ENCODE measurements around the gene CD248.
"Not testable (repeated sequence)": the region's sequence is repeated elsewhere in the genome, so short reads cannot be mapped to it uniquely, and the experiment has no call there.

Gene CD248

DNA sequence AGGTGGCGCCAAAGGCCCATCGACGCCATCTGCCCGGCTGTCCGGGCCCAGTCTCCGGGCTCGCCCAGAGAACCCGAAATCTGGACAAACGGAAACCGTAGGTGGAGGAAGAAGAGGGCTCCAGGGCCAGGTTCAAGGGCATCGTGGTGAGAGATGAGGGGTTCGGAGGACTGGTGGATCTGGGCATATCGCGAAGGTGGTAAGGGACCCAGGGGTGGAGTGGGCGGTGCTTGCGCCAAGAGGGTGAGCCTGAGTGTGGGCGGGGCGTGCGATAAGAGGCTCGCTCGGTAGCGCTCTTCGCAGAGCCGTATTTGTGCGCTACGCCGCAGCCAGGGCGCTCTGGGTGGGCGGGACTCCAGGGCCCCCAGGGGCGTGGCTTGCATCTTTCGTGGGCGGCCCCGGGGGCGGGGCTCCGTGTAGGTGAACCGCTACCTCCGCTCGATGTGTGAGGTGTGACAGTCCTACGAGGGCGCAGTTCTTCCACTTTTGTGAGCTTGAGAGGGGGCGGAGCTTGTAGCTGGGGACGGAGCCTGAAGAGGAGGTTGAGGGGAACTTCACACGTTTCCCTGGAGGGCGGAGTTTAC lies 4.8 kb downstream of the CD248 start:
- peak; percentile 99 for DNase-seq

DNA sequence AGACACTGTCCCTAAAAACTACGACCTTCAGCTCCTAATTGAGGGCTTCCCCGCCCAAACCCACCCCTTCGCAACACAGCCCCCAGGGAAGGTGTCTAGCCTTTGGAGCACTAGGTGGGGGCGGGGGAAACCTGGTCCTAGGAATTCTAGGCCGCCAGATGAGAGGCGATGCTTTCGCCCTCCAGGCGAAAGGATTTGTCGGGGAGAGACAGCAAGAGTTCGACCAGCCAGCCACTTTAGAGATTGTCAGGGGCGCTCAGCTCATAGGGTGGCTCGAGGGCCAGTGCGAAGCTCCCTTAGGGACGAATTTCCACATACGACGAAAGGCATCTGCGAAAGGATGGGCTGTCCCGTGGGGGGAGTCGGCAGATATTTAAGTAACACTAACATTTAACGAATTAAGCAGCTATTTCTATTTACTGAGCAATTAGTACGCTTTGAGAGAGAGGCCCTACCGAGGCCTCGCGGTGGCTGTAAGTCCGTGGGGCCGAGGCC lies 5.3 kb downstream of the CD248 start:
- DNase-seq = no peak

DNA sequence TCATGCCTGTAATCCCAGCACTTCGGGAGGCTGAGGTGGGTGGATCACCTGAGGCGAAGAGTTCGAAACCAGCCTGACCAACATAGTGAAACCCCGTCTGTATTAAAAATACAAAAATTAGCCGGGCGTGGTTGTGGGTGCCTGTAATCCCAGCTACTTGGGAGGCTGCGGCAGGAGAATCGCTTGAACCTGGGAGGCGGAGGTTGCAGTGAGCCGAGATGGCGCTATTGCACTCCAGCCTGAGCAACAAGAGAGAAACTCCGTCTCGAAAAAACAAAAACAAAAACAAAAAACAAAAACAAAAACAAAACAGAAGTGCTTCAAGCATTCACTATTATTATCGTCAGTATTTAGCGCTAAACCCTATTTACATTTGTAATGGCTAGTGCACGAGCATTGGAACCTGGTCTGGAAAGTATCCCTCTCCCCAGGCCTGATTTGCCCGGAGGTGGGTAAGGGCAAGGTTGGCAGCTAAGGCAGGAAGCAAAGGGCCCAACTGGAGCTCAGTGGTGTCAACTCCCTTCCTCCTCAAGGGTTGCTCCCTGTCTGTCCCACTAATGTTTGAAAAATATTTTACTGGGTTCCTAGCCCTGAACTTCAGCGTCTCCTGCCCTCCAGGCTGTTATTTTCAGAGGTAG lies 5.9 kb downstream of the CD248 start:
- not testable (repeated sequence) for DNase-seq

DNA sequence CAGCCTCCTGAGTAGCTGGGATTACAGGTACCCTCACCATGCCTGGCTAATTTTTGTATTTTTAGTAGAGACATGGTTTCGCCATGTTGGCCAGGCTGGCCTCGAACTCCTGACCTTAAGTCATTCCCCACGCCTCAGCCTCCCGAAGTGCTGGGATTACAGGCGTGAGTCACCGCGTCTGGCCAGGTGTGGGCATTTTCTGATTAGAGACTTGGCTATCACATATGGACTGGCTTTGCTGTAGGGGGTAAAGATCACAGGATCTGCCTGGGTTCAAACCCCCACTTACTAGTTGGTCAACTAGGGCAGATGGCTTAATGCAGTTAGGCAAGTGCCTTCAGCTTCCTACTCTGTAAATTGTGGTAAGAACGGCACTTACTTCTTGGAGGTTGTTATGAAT lies 6.5 kb downstream of the CD248 start:
- DNase-seq = no peak

DNA sequence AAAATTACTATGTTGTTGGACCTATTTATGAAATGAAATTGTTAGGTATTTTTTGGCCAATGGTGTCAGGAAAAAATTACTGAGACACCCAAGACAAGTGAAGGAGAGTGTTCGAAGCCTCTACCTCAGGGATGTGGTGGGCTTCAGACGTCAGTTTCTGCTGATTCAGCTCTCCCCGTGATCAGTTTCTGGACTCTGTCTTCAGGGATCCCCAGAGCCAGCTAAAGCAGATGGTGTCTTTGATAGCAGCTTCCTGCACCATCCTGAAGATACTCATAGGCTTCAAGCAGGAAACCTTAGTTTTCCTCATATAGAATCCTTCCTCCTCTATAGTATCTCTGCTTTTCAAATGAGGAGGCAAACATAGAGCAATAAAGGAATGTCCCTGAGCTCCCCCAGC lies 7.4 kb downstream of the CD248 start:
- DNase-seq = no peak

DNA sequence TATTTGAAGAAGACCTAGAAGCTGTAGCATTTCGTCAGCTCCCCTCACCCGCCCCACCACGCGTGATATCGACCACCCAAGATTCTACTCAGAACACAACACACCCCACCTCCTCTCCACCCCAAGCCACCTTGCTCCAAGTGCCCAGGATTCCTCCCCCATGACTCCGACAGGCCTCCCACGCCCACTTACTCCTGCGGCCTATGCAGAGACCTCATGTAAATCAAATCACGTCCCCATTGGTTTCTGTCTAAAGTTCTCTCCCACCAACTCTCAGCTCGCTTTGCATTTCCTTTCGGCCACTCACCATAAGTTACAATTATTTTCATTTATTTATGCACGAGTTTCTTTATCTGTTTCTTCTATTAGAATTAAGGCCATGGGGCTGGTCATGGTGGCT lies 14.2 kb downstream of the CD248 start:
- DNase-seq = no peak

DNA sequence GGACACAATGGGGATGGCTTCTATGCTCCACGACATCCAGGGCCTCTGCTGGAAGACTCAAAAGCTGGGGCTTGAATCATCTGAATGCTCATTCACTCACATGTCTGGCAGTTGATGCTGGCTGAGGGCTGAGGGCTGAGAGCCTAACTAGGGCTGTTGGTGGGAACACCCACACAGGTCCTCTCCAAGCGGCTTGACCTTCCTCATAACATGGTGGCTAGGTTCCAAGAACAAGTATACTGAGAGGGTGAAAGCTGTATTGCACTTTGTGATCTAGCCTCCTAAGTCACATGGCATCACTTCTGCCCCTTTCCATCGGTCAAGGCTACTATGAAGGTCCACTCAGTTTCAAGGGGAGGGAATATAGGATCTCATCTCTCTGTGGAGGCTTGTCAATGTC lies 17.7 kb downstream of the CD248 start:
- DNase-seq = no peak

DNA sequence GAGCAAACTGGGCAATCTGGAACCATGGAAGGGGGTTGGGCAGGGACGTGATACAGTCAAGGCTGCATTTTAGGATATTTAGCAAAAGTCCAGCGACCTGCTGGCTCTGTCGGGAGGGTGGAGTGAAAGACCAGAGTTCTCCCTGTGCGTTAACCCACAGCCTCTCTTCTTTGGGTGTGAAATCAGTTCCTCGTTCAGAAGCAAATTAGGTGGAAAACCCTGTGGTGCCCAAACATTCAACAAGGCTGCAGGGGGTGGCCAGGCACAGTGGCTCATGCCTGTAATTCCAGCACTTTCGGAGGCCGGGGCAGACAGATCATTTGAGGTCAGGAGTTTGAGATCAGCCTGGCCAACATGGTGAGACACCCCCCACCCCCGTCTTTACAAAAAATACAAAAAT lies 19.2 kb downstream of the CD248 start:
- no peak for DNase-seq

DNA sequence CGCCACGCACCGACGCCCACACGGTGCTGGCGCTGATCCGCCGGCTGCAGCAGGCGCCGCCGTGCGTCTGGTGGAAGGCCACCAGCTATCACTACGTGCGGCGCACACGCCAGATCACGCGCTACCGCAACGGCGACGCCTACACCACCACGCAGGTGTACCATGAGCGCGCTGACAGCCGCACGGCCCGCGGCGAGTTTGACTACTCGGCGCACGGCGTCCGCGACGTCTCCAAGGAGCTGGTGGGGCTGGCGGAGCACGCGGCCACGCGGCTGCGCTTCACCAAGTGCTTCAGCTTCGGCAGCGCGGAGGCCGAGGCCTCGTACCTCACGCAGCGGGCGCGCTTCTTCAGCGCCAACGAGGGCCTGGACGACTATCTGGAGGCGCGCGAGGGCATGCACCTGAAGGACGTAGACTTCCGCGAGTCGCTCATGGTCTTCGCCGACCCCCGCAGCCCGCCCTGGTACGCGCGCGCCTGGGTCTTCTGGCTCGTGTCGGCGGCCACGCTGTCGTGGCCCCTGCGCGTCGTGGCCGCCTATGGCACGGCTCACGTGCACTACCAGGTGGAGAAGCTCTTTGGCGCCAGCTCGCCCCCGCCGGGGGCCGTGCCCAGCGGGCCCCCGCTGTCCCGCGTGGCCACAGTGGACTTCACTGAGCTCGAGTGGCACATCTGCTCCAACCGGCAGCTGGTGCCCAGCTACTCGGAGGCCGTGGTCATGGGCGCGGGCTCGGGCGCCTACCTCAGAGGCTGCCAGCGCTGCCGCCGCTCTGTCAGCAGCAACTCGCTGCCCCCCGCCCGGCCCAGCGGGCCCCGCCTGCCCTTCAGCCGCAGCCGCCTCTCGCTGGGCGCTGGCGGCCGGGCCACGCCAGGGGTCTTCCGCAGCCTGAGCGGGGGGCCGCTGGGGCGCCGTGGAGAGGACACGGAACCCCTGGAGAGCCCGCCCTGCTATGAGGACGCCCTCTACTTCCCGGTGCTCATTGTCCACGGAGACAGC lies 21.9 kb downstream of the CD248 start:
- no peak for DNase-seq

DNA sequence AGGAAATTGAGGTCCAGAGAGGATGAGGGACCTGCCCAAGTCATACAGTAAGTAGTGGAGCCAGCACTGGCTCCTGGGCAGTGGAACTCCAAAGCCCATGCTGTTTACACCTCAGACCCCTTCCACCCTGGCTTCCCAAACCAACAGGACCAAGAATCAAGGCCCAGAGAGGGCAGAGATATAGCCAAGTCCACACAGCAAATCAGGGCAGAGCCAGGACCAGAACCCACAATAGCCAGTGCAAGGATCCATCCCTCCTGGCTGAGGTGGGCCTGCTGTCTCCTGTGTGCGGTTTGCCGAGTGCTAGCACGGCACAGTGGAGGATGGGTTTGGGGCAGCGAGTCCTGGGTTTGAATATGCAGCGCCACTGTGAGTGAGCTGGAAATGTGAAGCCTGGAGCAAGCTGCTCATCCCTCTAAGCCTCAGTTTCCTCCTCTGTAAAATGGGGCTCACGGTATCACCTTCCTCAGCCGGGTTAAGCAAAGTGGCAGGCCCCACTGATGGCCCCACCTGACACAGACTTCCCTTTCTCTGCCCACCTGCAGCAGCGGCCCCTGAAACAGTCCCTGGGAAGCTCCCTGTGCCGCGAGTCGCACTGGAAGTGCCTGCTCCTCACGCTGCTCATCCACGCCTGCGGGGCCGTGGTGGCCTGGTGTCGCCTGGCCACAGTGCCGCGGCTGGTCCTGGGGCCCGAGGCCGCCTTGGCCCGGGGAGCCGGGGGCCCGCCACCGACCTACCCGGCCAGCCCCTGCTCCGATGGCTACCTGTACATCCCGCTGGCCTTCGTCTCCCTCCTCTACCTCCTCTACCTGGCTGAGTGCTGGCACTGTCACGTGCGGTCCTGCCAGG lies 22.8 kb downstream of the CD248 start:
- no peak for DNase-seq

DNA sequence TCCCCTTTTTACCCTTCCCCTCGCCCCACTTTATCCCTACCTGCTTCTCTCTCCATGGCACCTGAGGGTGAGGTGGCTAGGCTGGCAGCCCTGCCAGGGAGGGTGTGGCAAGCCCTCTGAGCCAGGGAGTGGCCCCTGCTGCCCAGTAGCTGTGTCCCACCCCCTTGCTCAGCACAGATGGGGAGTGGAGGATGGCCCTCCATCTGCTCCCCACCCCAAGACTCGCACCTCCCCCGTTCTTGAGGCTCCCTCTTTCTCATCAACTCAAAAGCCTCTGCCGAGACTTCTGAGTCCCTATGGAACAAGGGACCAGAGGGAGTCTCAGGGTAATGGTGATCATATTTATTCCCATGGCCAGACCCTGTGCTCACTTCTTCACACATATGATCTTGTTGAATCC lies 23.5 kb downstream of the CD248 start:
- DNase-seq = no peak

DNA sequence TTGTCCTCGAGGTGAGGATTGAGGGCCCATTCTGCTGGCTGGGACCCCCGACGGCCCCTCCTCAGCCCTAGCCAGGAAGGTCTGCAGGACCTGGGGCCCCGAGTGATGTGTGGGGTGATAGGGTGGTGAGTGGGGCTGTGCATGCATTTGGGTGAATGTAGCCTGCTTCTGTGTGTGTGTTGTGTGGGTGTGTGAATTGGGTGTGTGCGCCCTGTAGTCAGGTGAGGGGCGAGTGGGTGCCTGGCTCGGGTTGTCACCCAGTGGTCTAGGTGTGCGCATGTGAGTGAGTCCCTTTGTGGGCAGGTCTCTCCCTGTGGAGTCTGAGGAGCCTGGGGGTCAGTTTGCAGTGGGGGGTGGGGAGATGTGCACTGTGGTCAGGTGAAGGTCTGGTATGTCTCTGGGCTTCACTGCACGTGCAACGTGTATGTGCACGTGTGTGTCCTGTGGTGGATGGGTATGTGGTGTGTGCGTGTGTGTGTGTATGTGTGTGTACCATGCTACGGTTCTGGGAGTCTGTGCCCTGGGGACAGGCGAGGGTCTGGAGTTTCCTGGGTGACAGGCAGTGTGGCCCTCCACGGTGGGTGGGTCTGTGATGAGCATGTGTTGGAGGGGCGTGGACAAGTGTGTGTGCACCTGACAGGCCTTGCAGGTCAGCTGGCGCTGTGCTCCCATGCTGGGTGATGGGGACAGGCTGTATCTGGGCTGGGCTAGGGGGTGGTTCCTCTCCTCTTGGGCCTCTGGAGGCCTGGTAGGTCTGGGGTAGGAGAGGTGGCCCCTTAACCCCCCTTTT lies 24.1 kb downstream of the CD248 start:
- no peak for DNase-seq

DNA sequence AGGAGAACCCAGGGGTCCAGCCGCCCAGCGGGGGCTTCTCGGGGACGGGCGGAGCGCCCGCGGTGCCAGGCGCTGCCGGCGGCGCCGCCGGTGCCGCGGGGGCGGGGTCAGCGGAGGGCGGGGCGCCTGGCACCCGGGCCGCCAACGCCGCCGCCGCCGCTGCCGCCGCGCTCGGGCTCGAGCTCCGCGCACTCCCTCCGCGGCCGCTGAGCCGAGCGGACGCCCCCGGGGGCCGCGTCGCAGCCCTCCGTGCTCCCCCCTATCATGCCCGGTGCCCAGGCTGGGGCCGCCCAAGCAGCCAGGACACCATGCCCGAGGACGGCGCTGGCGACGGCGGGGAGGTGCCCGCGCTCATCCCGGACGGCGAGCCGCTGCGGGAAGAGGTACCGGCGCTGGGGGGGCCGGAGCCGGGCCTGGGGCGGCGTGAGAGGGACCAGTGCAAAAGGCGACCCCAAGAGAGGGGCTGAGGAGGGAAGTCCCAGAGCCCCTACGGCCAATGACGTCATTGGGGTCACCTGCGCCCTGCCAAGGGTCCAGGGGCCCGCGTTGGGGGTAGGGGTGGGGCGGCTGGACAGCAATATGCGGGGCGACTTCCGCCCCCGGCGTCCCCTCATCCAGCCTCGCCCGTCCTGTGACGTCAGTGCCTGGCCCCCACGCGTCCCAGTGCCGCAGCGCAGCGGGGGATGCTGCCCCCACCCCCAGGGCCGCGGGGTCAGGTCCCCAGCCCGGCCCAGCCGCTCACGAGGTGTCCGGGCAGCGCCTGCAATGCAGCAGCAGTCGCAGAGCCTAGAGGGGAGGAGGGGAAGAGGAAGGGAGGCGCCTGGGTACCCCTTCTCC lies 24.9 kb downstream of the CD248 start, which contains the start of gene TMEM151A:
Gene TMEM151A, plus strand, starts transcription at position 189 of the 837 bp plus-strand sequence. Its CDS starts 120 bp downstream, at position 309.
- no peak for DNase-seq

DNA sequence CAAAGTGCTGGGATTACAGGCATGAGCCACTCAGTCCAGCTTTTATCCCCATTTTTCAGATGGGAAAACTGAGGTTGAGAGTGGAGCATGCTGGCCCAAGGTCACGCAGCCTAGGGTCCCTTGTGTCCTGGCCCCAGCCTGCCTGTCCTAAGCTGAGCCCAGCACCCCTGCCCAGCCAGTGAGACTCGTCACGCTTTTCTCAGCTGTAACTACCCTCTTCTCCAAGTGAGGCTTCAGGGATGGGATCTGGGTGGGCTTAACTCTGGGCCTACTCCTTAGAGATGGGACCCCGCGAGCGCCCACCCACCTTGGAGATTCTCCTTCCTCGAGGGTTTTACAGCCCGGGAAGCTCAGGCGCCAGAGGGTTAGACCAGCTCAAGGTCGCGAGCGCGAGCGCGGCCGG lies 25.5 kb downstream of the CD248 start:
- DNase-seq = no peak

DNA sequence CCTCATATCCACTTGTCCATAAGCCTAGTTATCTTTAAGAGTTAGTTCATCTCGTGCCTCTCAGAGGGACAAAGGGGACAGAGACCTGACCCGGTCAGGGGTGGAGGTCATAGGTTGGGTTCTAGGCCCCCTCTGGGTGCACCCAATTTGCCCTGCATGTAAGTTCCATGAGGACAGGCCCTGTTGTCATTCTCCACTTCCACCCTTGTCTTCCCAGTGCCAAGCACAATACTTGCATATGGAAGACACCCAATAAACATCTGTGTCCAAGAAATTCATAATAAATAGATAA lies 26.6 kb downstream of the CD248 start:
- DNase-seq = no peak

DNA sequence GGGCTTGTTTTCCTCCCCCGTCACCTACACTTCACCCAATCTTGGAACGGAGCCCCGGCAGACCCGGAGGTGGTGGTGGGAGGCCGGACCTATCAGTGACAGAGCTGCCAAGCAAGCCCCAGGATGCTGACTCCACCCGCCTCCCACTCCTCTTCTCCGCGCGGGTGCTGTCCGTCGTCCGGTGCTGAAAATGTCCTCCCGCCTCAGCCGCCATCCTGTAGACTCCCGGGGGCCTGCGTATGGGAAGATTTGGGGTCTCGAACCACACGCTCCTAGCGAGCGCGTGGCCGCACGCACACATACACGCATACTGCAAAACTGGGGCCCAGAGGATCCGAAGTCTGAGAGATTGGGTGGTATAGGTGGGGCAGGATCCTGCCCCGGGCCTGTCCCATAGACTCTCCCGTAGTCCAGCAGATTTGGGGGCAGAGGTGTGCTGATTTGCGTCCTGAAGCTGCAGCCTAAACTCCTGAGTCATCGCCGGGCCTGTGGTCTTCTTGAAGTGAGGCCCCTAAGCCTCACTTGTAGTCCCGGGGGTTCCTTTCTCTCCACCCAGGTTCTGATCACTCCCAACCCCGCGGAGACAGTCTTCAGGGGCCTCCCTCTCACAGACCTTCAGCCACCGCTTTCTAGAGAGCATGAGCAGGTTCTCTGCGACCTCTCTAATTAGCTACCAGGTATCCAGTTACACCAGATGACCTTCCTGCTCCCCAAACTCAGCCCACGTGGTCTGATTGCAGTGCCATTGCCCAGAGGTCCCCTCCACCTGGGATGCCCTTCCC lies 27.1 kb downstream of the CD248 start:
- no peak for DNase-seq

DNA sequence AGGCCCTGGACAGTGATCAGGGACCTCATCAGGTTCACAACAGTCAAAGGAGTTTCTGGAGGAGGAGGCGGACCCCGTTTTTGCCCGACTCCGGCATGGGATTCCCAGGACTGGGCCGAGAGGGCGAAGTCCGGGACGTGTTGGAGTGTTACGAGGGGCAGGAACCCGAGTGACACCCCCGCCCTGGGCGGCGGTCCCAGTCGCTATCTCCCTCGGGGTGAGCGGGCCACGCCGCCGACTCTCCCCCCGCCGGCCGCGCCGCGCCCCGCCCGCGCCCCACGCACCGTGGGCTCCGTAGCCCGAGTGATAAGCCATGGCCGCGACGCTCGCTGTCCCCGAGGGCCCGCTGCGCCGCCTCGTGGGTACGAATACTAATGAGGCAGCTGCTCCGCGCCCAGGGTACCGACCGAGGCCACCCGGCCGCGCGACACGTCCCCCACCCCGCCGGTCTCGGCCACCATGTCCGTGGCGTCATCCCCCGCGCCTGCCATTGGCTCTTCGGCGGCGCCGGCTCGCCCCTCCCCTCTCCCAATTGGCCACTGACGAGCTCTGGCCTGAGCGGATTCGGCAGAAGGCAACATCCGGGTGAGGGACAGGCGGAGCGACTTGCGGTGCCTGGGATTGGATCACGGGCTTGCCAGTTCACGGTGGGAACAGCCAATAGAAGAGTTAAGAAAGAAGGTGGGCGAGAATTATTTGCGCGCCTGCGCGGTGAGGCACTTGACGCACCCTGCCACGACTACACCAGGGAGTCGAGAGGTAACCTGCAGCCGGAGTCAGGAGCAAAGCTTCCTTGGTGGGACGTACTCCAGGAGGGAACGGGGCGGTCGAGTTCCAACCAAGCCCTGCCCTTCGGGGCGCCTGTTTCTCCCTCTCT lies 27.9 kb downstream of the CD248 start, which contains the start of gene YIF1A:
Gene YIF1A, minus strand, starts transcription at position 473 of the 877 bp plus-strand sequence. Its CDS starts 158 bp downstream, at position 315.
- DNase-seq = peak; percentile 100

DNA sequence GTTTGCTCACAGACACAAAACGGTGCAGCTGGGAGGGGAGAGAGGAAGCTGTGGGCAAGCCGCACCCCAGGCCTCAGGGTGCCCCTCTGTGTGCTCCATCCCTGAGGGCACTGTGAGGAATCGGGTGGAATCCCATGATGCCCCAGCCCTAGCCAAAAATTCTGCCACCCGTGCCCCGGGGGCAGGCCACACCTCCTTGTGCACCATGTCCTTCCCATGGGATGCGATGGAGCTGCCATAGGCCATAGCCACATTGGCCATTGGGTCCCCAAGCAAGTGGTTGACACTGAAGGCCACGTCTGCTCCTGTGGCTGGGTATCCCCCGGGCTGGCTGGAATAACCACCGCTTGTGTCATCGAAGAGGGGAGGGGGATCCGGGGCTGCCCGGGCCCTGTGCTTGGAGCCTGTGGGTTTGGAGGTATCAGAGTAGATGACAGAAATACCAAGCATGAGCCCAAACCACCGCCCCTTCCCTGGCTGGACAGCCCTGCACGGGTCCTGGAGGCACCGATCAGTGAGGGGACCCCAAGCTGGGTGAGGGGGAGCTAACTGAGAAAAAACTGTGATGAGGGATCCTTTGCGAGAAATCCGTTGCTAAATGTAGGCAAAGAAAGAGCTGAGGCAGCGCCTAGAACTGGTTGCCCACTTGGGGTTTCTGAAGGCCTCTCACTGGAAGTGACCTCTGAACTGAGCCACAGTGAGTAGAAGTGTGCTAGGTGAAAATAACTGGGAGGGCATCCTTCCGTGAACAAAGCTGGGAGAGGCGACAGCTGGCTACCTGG lies 28.8 kb downstream of the CD248 start:
- DNase-seq = no peak

All from CD4-positive, alpha-beta T cell treated with Interleukin-17A for 1 hour (primary cell).